Spleen (tissue), 11 donors: ENCODE measurements around the gene LCNL1. TPM values are rescaled to one million over a fixed set of nuclear protein-coding genes. Genes with fewer than 3 reads are reported as not detected.

ENCODE experiments used
- DNase-seq: peaks from one replicate; pipeline ENCODE4 v3.0.0-alpha.2; 2020
- H3K27ac ChIP-seq, 8 donors: fragments of 200-600 bp; sonication (generic) in 7 of 8; 1 replicate in 4 of 8; 2 replicates in 4 of 8; pipeline versions ENCODE4 v1.5.0 to v1.8.0; 2016 to 2021; ENCODE audit warnings: inconsistent platforms in 4 of 8, mild to moderate bottlenecking in 4 of 8, moderate library complexity in 1 of 8
- H3K27me3 ChIP-seq, 7 donors: fragments of 200-600 bp; sonication (generic) in 6 of 7; replicated peaks in 1 of 7; 1 replicate in 4 of 7; 2 replicates in 3 of 7; pipeline versions ENCODE4 v1.5.0 to v1.8.0; 2016 to 2021; ENCODE audit warnings: inconsistent platforms in 3 of 7, mild to moderate bottlenecking in 1 of 7
- H3K36me3 ChIP-seq, 6 donors: fragments of 200-600 bp; sonication (generic) in 5 of 6; 1 replicate in 4 of 6; 2 replicates in 2 of 6; pipeline versions ENCODE4 v1.5.0 to v1.8.0; 2016 to 2021; ENCODE audit warnings: inconsistent platforms in 2 of 6
- H3K4me1 ChIP-seq, 6 donors: fragments of 200-600 bp; sonication (generic) in 5 of 6; 1 replicate in 3 of 6; 2 replicates in 3 of 6; pipeline versions ENCODE4 v1.5.0 to v1.8.0; 2016 to 2021; ENCODE audit warnings: inconsistent platforms in 3 of 6
- H3K4me3 ChIP-seq, 8 donors: fragments of 200-600 bp; sonication (generic) in 7 of 8; 1 replicate in 4 of 8; 2 replicates in 4 of 8; pipeline versions ENCODE4 v1.5.0 to v1.8.0; 2016 to 2021; ENCODE audit warnings: inconsistent platforms in 4 of 8, mild to moderate bottlenecking in 4 of 8, moderate library complexity in 2 of 8
- H3K9me3 ChIP-seq, 8 donors: fragments of 200-600 bp; sonication (generic) in 7 of 8; 1 replicate in 4 of 8; 2 replicates in 4 of 8; pipeline versions ENCODE4 v1.5.0 to v1.8.0; 2016 to 2021; ENCODE audit warnings: inconsistent platforms in 4 of 8
- CTCF ChIP-seq, 11 experiments: fragments of 200-600 bp in 7 of 11; fragments of 450-650 bp in 4 of 11; sonication (generic) in 4 of 11; IDR thresholded peaks in 8 of 11; conservative IDR thresholded peaks in 3 of 11; 1 replicate in 7 of 11; 2 replicates in 4 of 11; pipeline versions ENCODE4 v1.4.0 to v1.8.0; 2016 to 2021; ENCODE audit warnings: antibody characterized with exemption in 11 of 11, inconsistent platforms in 4 of 11, mild to moderate bottlenecking in 1 of 11
- POLR2A ChIP-seq, 3 donors: fragments of 450-650 bp; IDR thresholded peaks; one replicate each; pipeline ENCODE4 v1.5.1; 2017; ENCODE audit warnings: antibody characterized with exemption in 3 of 3, mild to moderate bottlenecking in 1 of 3
- POLR2AphosphoS5 ChIP-seq, 3 donors: sonication (generic); formaldehyde crosslinking; IDR thresholded peaks; one replicate each; pipeline ENCODE4 v1.5.1; 2017; ENCODE audit warnings: antibody characterized with exemption in 3 of 3
- WGBS, 5 donors: extraction: QIAGEN DNeasy Blood & Tissue Kit in 3 of 5; methylation state at CpG; one replicate each; pipeline versions ENCODE4 v1.1.5 to v1.1.7; 2013 to 2018; 5-methylcytosine and 5-hydroxymethylcytosine counted together
- intact Hi-C: fragments of 100-400 bp; cut with DNase I; formaldehyde crosslinking; loops from one replicate; pipeline ENCODE4 v1.15.0; 2023; ENCODE audit warnings: low total_unique reads
- polyA plus RNA-seq, 3 donors: library from polyadenylated mRNA; stranded (reverse); fragments of 200-250 nt; gene quantifications; one replicate each; pipeline ENCODE4 v1.2.1, GENCODE V29; 2013
- total RNA-seq, 7 donors: library from RNA; depleted of rRNA in 3 of 7; stranded (reverse); fragments of >200 nt in 3 of 7; fragmentation: NEBNext Ultra II Directional in 4 of 7; extraction: Animal tissue kit (Norgen Biotek cat#: 25700) in 4 of 7; gene quantifications; one replicate each; pipeline versions ENCODE4 v1.1.0 to v1.2.1, GENCODE V29; 2016 to 2021
- donor health status: healthy with polysubstance abuse.
- donor health status: DM: no; HTN: no; CAD: no; lungs with moderate emphysema.
- donor health status: DM: no; HTN: no; CAD: no.
- donor health status: Bipolar disorder and iron deficiency.
- donor health status: healthy.
- donor health status: DM: no; HTN: no; CAD: no.
- donor health status: DM: yes; HTN: yes; CAD: no.

The LCNL1 gene
- total and polyA plus RNA-seq, 10 donors = 1.3 to 8.3 (median 3.2) TPM

- no peak for DNase-seq
- 85 to 87% (median 86%) methylated on average over 26 of the region's 26 CpGs for WGBS, 5 donors
- H3K4me1 ChIP-seq = peaks cover 11 to 61% (median 40%) of the 10 kb centered on the region in 6 donors
These were observed 17.9 kb upstream of the LCNL1 start for GRCh38 chr9:136964833-136965422.

GRCh38 chr9:136965771-136966484 lies 16.9 kb upstream of the LCNL1 start:
- no peaks in the 10 kb centered on the region for H3K36me3 ChIP-seq
- TF ChIP-seq CTCF (IDR thresholded peaks at IDR 0.05 in 8 of 11, conservative IDR thresholded peaks at IDR 0.05 in 3 of 11) (no peak), POLR2AphosphoS5 (IDR thresholded peaks at IDR 0.05) (peak in 1 of 3 donors; percentile 28), POLR2A (IDR thresholded peaks at IDR 0.05) (no peak)
- H3K27me3 ChIP-seq = peaks cover 0 to 4% (median 0%) of the 10 kb centered on the region in 7 donors
- H3K9me3 ChIP-seq = no peaks in the 10 kb centered on the region
- WGBS, 5 donors = 13 to 23% (median 19%) methylated on average over 23 of the region's 23 CpGs
- DNase-seq = no peak
- H3K4me3 ChIP-seq = peak overlapping the region in 2 of 8 donors; percentile 0 to 38
- intact Hi-C loops = no loop called here
- H3K27ac ChIP-seq = peak overlapping the region in 7 of 8 donors; percentile 8 to 69 (median 53)
- H3K4me1 ChIP-seq = peaks cover 9 to 54% (median 37%) of the 10 kb centered on the region in 6 donors

More at GRCh38 chr9:136964833-136965422, 17.9 kb upstream of the LCNL1 start:
- Histone ChIP-seq H3K4me3 (no peak overlapping the region), H3K27ac (peak overlapping the region in 2 of 8 donors; percentile 59 to 69), H3K9me3 (no peaks in the 10 kb centered on the region), H3K36me3 (no peaks in the 10 kb centered on the region), H3K27me3 (peaks cover 0 to 4% (median 0%) of the 10 kb centered on the region in 7 donors)
- intact Hi-C loops = no loop called here
- no peak for TF ChIP-seq POLR2AphosphoS5 (IDR thresholded peaks at IDR 0.05)
- no peak for TF ChIP-seq CTCF (IDR thresholded peaks at IDR 0.05 in 8 of 11, conservative IDR thresholded peaks at IDR 0.05 in 3 of 11)
- TF ChIP-seq POLR2A (IDR thresholded peaks at IDR 0.05) = no peak

- intact Hi-C loops = no loop called here
- DNase-seq = no peak
These were observed 14.3 kb upstream of the LCNL1 start for GRCh38 chr9:136968333-136969127.

More at GRCh38 chr9:136968333-136969127, 14.3 kb upstream of the LCNL1 start:
- no peak overlapping the region for H3K27ac ChIP-seq
- no peaks in the 10 kb centered on the region for H3K9me3 ChIP-seq
- TF ChIP-seq CTCF (IDR thresholded peaks at IDR 0.05 in 8 of 11, conservative IDR thresholded peaks at IDR 0.05 in 3 of 11) (no peak), POLR2A (IDR thresholded peaks at IDR 0.05) (no peak), POLR2AphosphoS5 (IDR thresholded peaks at IDR 0.05) (no peak)
- H3K36me3 ChIP-seq = no peaks in the 10 kb centered on the region
- peaks cover 0 to 4% (median 0%) of the 10 kb centered on the region in 7 donors for H3K27me3 ChIP-seq
- peaks cover 10 to 52% (median 39%) of the 10 kb centered on the region in 6 donors for H3K4me1 ChIP-seq
- WGBS, 5 donors = 69 to 92% (median 81%) methylated on average over 11 to 17 of the region's 17 CpGs
- H3K4me3 ChIP-seq = no peak overlapping the region
